ENCODE results near the gene PDCD7.
A peak's percentile ranks its signal among the peaks of the same experiment; 100 is the strongest.
"Not testable (repeated sequence)": the region's sequence is repeated elsewhere in the genome, so short reads cannot be mapped to it uniquely, and the experiment has no call there.

PDCD7 gene

GRCh38 chr15:65079580-65079979 is 54.0 kb downstream of the PDCD7 start:
- H3K4me3 ChIP-seq (ENCODE audit: low read length): no peak overlapping the region
- no peak for DNase-seq (ENCODE audit: low read depth)
- TF ChIP-seq, protein P1, sequence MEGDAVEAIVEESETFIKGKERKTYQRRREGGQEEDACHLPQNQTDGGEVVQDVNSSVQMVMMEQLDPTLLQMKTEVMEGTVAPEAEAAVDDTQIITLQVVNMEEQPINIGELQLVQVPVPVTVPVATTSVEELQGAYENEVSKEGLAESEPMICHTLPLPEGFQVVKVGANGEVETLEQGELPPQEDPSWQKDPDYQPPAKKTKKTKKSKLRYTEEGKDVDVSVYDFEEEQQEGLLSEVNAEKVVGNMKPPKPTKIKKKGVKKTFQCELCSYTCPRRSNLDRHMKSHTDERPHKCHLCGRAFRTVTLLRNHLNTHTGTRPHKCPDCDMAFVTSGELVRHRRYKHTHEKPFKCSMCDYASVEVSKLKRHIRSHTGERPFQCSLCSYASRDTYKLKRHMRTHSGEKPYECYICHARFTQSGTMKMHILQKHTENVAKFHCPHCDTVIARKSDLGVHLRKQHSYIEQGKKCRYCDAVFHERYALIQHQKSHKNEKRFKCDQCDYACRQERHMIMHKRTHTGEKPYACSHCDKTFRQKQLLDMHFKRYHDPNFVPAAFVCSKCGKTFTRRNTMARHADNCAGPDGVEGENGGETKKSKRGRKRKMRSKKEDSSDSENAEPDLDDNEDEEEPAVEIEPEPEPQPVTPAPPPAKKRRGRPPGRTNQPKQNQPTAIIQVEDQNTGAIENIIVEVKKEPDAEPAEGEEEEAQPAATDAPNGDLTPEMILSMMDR (IDR thresholded peaks at IDR 0.05; ENCODE audit: insufficient read depth, low read depth, low read length, missing control alignments): no peak

GRCh38 chr15:65077981-65078352 is 55.6 kb downstream of the PDCD7 start:
- H3K4me3 ChIP-seq (ENCODE audit: low read length): no peak overlapping the region
- peak; percentile 73 for DNase-seq (ENCODE audit: low read depth)
- TF ChIP-seq, protein P1 (IDR thresholded peaks at IDR 0.05; ENCODE audit: insufficient read depth, low read depth, low read length, missing control alignments): peak; percentile 70

DNA sequence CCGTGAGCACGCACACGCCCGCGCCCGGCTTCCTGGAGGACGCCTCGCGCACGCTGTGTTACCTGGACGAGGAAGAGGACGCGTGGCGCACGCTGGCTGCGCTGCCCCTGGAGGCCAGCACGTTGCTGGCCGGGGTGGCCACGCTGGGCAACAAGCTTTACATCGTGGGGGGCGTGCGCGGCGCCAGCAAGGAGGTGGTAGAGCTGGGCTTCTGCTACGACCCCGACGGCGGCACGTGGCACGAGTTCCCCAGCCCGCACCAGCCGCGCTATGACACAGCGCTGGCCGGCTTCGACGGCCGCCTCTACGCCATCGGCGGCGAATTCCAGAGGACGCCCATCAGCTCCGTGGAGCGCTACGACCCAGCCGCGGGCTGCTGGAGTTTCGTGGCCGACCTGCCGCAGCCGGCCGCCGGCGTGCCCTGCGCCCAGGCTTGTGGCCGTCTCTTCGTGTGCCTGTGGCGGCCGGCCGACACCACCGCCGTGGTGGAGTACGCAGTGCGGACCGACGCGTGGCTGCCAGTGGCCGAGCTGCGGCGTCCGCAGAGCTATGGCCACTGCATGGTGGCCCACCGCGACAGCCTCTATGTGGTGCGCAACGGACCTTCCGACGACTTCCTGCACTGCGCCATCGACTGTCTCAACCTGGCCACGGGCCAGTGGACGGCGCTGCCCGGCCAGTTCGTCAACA is 56.2 kb downstream of the PDCD7 start:
- DNase-seq (ENCODE audit: low read depth): no peak
- H3K4me3 ChIP-seq (ENCODE audit: low read length): no peak overlapping the region
- TF ChIP-seq, protein P1 (IDR thresholded peaks at IDR 0.05; ENCODE audit: insufficient read depth, low read depth, low read length, missing control alignments): no peak

GRCh38 chr15:65076486-65077290 is 56.9 kb downstream of the PDCD7 start, which contains the start of gene KBTBD13:
Gene KBTBD13, plus strand, starts transcription at chr15:65076746. Its CDS starts 70 bp downstream, at chr15:65076816.
- TF ChIP-seq, protein P1 (IDR thresholded peaks at IDR 0.05; ENCODE audit: insufficient read depth, low read depth, low read length, missing control alignments): no peak
- H3K4me3 ChIP-seq (ENCODE audit: low read length): no peak within 1 kb of the TSS
- DNase-seq (ENCODE audit: low read depth): no peak

- not testable (repeated sequence) for DNase-seq (ENCODE audit: low read depth); H3K4me3 ChIP-seq (ENCODE audit: low read length)
Observed at GRCh38 chr15:65075607-65076395, 57.8 kb downstream of the PDCD7 start.

DNA sequence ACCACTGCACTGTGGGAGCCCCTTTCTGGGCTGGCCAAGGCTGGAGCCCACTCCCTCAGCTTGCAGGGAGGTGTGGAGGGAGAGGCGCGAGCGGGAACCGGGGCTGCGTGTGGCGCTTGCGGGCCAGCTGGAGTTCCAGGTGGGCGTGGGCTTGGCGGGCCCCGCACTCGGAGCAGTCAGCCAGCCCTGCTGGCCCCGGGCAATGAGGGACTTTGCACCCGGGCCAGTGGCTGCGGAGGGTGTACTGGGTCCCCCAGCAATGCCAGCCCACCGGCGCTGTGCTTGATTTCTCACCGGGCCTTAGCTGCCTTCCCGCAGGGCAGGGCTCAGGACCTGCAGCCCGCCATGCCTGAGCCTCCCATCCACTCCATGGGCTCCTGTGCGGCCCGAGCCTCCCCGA is 58.7 kb downstream of the PDCD7 start:
- H3K4me3 ChIP-seq (ENCODE audit: low read length); DNase-seq (ENCODE audit: low read depth): not testable (repeated sequence)

DNA sequence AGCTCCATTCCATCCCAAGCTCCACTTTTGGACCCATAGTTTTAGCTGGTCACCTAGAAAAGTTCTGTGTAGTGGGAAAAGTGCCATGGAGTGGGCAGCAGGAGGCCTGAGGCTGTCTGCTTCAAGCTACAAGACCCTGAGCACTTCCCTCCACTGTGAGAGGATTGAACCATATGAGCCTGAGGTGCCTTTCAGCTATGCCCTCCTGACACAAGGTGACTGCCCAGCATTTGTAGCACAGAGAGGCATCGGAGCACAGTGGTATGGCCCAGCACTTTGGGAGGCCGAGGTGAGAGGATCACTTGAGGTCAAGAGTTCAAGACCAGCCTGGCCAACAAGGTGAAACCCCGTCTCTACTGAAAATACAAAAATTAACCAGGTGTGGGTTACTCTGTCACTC is 61.0 kb downstream of the PDCD7 start:
- H3K4me3 ChIP-seq (ENCODE audit: low read length): no peak overlapping the region
- TF ChIP-seq, protein P1 (IDR thresholded peaks at IDR 0.05; ENCODE audit: insufficient read depth, low read depth, low read length, missing control alignments): no peak
- no peak for DNase-seq (ENCODE audit: low read depth)
